ENCODE data around the gene SEMA3A. TPM values are rescaled to one million over a fixed set of nuclear protein-coding genes. Genes with fewer than 3 reads are reported as not detected.

Gene SEMA3A
- total and polyA plus RNA-seq, 2 experiments from 2014 or later, result 19.8 to 46.4 TPM

DNA sequence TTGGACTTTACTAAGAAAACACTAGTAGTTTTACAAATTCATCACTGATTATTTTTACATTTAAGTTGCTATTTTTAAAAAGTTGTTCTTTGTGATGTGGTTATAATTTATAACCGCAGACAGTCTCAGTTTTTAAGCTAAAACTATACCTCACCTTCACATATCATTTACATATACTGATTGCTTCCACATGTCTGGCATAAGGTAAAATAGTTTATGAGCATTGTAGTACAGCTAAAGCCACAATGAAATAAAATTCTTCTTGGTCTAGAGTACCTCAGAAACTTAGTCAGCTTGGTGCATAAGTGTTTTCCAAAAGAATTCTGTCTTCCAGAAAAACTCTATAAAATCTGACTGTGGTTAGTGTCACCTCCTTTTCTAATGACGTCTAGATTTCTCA is 13.0 kb downstream of the SEMA3A start:
- no peak overlapping the region for H3K27ac ChIP-seq (ENCODE audit: low read depth)
- no peak for DNase-seq (ENCODE audit: low spot score)
- H3K4me1 Mint-ChIP-seq, result peaks cover 8% of the 10 kb centered on the region; the same call in 2 of the 3 replicates

GRCh38 chr7:84177758-84178412 is 16.7 kb downstream of the SEMA3A start:
- Mint-ChIP-seq H3K27me3 (ENCODE audit: insufficient read depth, low read depth, poor library complexity) (peaks cover 2% of the 10 kb centered on the region), H3K4me3 (no peak overlapping the region), H3K36me3 (ENCODE audit: low read depth) (peaks cover 33% of the 10 kb centered on the region), H3K4me1 (no peaks in the 10 kb centered on the region; the same call in 2 of the 3 replicates), H3K27ac (no peak overlapping the region), H3K9me3 (peaks cover 17% of the 10 kb centered on the region)
- H3K4me3 ChIP-seq, result no peak overlapping the region
- peaks cover 97% of the 10 kb centered on the region for H3K79me2 ChIP-seq (replicated peaks; ENCODE audit: insufficient read depth)
- no peak overlapping the region for H2AFZ ChIP-seq
- H3K4me1 ChIP-seq (ENCODE audit: insufficient read depth), result peaks cover 14% of the 10 kb centered on the region
- no peak overlapping the region for H3K4me2 ChIP-seq
- H3K9me2 ChIP-seq (ENCODE audit: insufficient read depth), result no peaks in the 10 kb centered on the region
- no peak overlapping the region for H3K27ac ChIP-seq (ENCODE audit: low read depth)
- H4K20me1 ChIP-seq (replicated peaks; ENCODE audit: insufficient read depth), result no peaks in the 10 kb centered on the region
- H3K27me3 ChIP-seq (ENCODE audit: insufficient read depth), result no peaks in the 10 kb centered on the region
- TF ChIP-seq NANOG (IDR thresholded peaks at IDR 0.05; ENCODE audit: borderline replicate concordance), result no peak
- no peak for TF ChIP-seq ETS1 (IDR thresholded peaks at IDR 0.05)
- no peak for TF ChIP-seq ZNF331 (CRISPR knock-in tag; IDR thresholded peaks at IDR 0.05; ENCODE audit: low read depth)
- no peak for TF ChIP-seq POLR2AphosphoS5 (IDR thresholded peaks at IDR 0.05; ENCODE audit: low read depth)
- no peak for TF ChIP-seq ZNF114 (CRISPR knock-in tag; IDR thresholded peaks at IDR 0.05)
- no peak for TF ChIP-seq CTCF (conservative IDR thresholded peaks at IDR 0.05; ENCODE audit: low read depth in 2 of 2)
- TF ChIP-seq JUNB (IDR thresholded peaks at IDR 0.05; ENCODE audit: unreplicated experiment), result no peak
- no peak for TF ChIP-seq EZH2phosphoT487 (IDR thresholded peaks at IDR 0.05; ENCODE audit: unreplicated experiment)
- no peaks in the 10 kb centered on the region for H3F3A ChIP-seq (replicated peaks; ENCODE audit: low read depth)
- no peak for ATAC-seq
- DNase-seq (ENCODE audit: low spot score), result no peak
- H3K36me3 ChIP-seq (ENCODE audit: insufficient read depth), result peaks cover 17% of the 10 kb centered on the region; the same call in 1 of the 2 replicates

More for the DNA sequence above, 13.0 kb downstream of the SEMA3A start:
- Histone ChIP-seq H3K4me1 (ENCODE audit: insufficient read depth) (peaks cover 22% of the 10 kb centered on the region), H3K9me2 (ENCODE audit: insufficient read depth) (no peaks in the 10 kb centered on the region), H2AFZ (no peak overlapping the region), H3K4me2 (no peak overlapping the region), H3K79me2 (replicated peaks; ENCODE audit: insufficient read depth) (peaks cover 99% of the 10 kb centered on the region), H3K36me3 (ENCODE audit: insufficient read depth) (no peaks in the 10 kb centered on the region), H3F3A (replicated peaks; ENCODE audit: low read depth) (no peaks in the 10 kb centered on the region), H3K27me3 (ENCODE audit: insufficient read depth) (no peaks in the 10 kb centered on the region), H3K4me3 (no peak overlapping the region), H4K20me1 (replicated peaks; ENCODE audit: insufficient read depth) (no peaks in the 10 kb centered on the region)
- no peak for ATAC-seq
- Mint-ChIP-seq H3K36me3 (ENCODE audit: low read depth) (peaks cover 3% of the 10 kb centered on the region; the same call in 1 of the 3 replicates), H3K27ac (no peak overlapping the region), H3K4me3 (no peak overlapping the region), H3K9me3 (no peaks in the 10 kb centered on the region), H3K27me3 (ENCODE audit: insufficient read depth, low read depth, poor library complexity) (no peaks in the 10 kb centered on the region)
- no peak for TF ChIP-seq CTCF (conservative IDR thresholded peaks at IDR 0.05; ENCODE audit: low read depth in 2 of 2)
- TF ChIP-seq ZNF331 (CRISPR knock-in tag; IDR thresholded peaks at IDR 0.05; ENCODE audit: low read depth), result no peak
